Mesenchymal stem cell (in vitro differentiated cells and primary cell): ENCODE data around the gene FKBP7.

Experiments
- DNase-seq: peaks from one replicate; pipeline ENCODE4 v3.0.0-alpha.2; 2013
- H2AFZ ChIP-seq: one replicate; pipeline ENCODE4 v1.6.1; 2013; ENCODE audit warnings: low read depth, mild to moderate bottlenecking, control low read depth, inconsistent platforms, low read length, moderate library complexity
- H2AK5ac ChIP-seq: 2 replicates; pipeline ENCODE4 v1.6.1; 2013; ENCODE audit warnings: low read length, moderate library complexity, mild to moderate bottlenecking, inconsistent platforms; ENCODE audit not compliant: severe bottlenecking
- H2BK120ac ChIP-seq: one replicate; pipeline ENCODE4 v1.6.1; 2013; ENCODE audit warnings: low read depth, mild to moderate bottlenecking, inconsistent platforms, low read length, moderate library complexity
- H2BK12ac ChIP-seq, 2 experiments: one replicate each; pipeline ENCODE4 v1.6.1; 2013; ENCODE audit warnings: inconsistent platforms in 2 of 2, low read length in 2 of 2, mild to moderate bottlenecking in 2 of 2, moderate library complexity in 2 of 2, control low read depth in 1 of 2
- H2BK15ac ChIP-seq: one replicate; pipeline ENCODE4 v1.6.1; 2013; ENCODE audit warnings: mild to moderate bottlenecking, low read depth, inconsistent platforms; ENCODE audit not compliant: poor library complexity, severe bottlenecking
- H2BK5ac ChIP-seq: 2 replicates; pipeline ENCODE4 v1.6.1; 2013; ENCODE audit warnings: low read depth, mild to moderate bottlenecking, low read length, control low read depth, inconsistent platforms; ENCODE audit not compliant: poor library complexity, severe bottlenecking
- H3K14ac ChIP-seq, 2 experiments: one replicate each; pipeline ENCODE4 v1.6.1; 2013; ENCODE audit warnings: inconsistent platforms in 2 of 2, low read length in 2 of 2, control low read depth in 1 of 2, mild to moderate bottlenecking in 1 of 2, moderate library complexity in 1 of 2
- H3K18ac ChIP-seq, 2 experiments: one replicate each; pipeline ENCODE4 v1.6.1; 2013; ENCODE audit warnings: inconsistent platforms in 2 of 2, low read length in 2 of 2, control low read depth in 1 of 2, low read depth in 1 of 2, mild to moderate bottlenecking in 1 of 2
- H3K23ac ChIP-seq, 2 experiments: one replicate each; pipeline ENCODE4 v1.6.1; 2013; ENCODE audit warnings: inconsistent platforms in 2 of 2, low read length in 2 of 2, mild to moderate bottlenecking in 2 of 2, moderate library complexity in 2 of 2, control low read depth in 1 of 2
- H3K27ac ChIP-seq: 2 replicates; pipeline ENCODE4 v1.5.1; 2013; ENCODE audit warnings: mild to moderate bottlenecking, moderate library complexity, low read length, control low read depth, inconsistent platforms; ENCODE audit not compliant: poor library complexity, severe bottlenecking
- H3K27me3 ChIP-seq, 2 experiments: 2 replicates each; pipeline versions ENCODE4 v1.6.1 to v1.7.0; 2013; ENCODE audit warnings: low read length in 2 of 2, mild to moderate bottlenecking in 2 of 2, moderate library complexity in 2 of 2, control low read depth in 1 of 2, inconsistent platforms in 1 of 2; ENCODE audit not compliant: control insufficient read depth in 1 of 2, insufficient read depth in 1 of 2
- H3K36me3 ChIP-seq, 2 experiments: 2 replicates each; pipeline versions ENCODE4 v1.6.1 to v1.7.0; 2013; ENCODE audit warnings: low read length in 2 of 2, control low read depth in 1 of 2, inconsistent platforms in 1 of 2, low read depth in 1 of 2, mild to moderate bottlenecking in 1 of 2; ENCODE audit not compliant: insufficient read depth in 2 of 2, control insufficient read depth in 1 of 2
- H3K4ac ChIP-seq, 2 experiments: one replicate each; pipeline ENCODE4 v1.6.1; 2013; ENCODE audit warnings: inconsistent platforms in 2 of 2, low read length in 2 of 2, mild to moderate bottlenecking in 2 of 2, moderate library complexity in 2 of 2, control low read depth in 1 of 2, low read depth in 1 of 2
- H3K4me1 ChIP-seq: 2 replicates; pipeline ENCODE4 v1.6.1; 2013; ENCODE audit warnings: low read depth, low read length, control low read depth; ENCODE audit not compliant: control insufficient read depth, insufficient read depth
- H3K4me2 ChIP-seq: 2 replicates; pipeline ENCODE4 v1.6.1; 2013; ENCODE audit warnings: low read length, mild to moderate bottlenecking, inconsistent platforms; ENCODE audit not compliant: poor library complexity, severe bottlenecking
- H3K4me3 ChIP-seq, 2 experiments: 2 replicates each; pipeline versions ENCODE4 v1.5.1 to v1.7.0; 2013; ENCODE audit warnings: low read length in 2 of 2, mild to moderate bottlenecking in 2 of 2, control low read depth in 1 of 2, low read depth in 1 of 2; ENCODE audit not compliant: insufficient read depth in 1 of 2
- H3K79me1 ChIP-seq: replicated peaks from 2 replicates; pipeline ENCODE4 v1.6.1; 2013; ENCODE audit warnings: mild to moderate bottlenecking, control low read depth, low read length, inconsistent platforms; ENCODE audit not compliant: poor library complexity, severe bottlenecking
- H3K9ac ChIP-seq: 2 replicates; pipeline ENCODE4 v1.7.0; 2013; ENCODE audit warnings: mild to moderate bottlenecking, low read length, moderate library complexity
- H3K9me3 ChIP-seq: 2 replicates; pipeline ENCODE4 v1.7.0; 2013; ENCODE audit warnings: mild to moderate bottlenecking, low read length; ENCODE audit not compliant: control insufficient read depth
- H4K8ac ChIP-seq: one replicate; pipeline ENCODE4 v1.6.1; 2013; ENCODE audit warnings: inconsistent platforms, mild to moderate bottlenecking, low read length, moderate library complexity
- H4K91ac ChIP-seq: one replicate; pipeline ENCODE4 v1.6.1; 2013; ENCODE audit warnings: mild to moderate bottlenecking, low read length, inconsistent platforms
- WGBS: methylation state at CpG from one replicate; pipeline ENCODE4 v1.1.7; 2013; ENCODE audit warnings: mixed read lengths; 5-methylcytosine and 5-hydroxymethylcytosine counted together

Gene FKBP7

GRCh38 chr2:178506101-178506500 is 27.7 kb upstream of the FKBP7 start:
- Histone ChIP-seq H3K4me3 (no peak overlapping the region), H3K4ac (no peak overlapping the region), H3K4me2 (no peak overlapping the region), H3K4me1 (no peaks in the 10 kb centered on the region), H3K27me3 (no peaks in the 10 kb centered on the region), H3K9ac (peak overlapping the region; percentile 12), H3K14ac (no peak overlapping the region), H2AK5ac (no peak overlapping the region), H3K18ac (no peak overlapping the region), H4K91ac (no peak overlapping the region), H2BK120ac (no peak overlapping the region), H2BK15ac (no peak overlapping the region), H3K9me3 (no peaks in the 10 kb centered on the region), H3K36me3 (peaks cover 6 to 74% of the 10 kb centered on the region in 2 experiments), H3K23ac (no peak overlapping the region), H4K8ac (no peak overlapping the region), H2BK5ac (no peak overlapping the region), H2AFZ (no peak overlapping the region), H3K27ac (no peak overlapping the region), H2BK12ac (no peak overlapping the region), H3K79me1 (peaks cover 13% of the 10 kb centered on the region)
- no peak for DNase-seq
- WGBS = no CpG with 5 or more reads among the region's 1 CpG

GRCh38 chr2:178502751-178503150 is 24.4 kb upstream of the FKBP7 start:
- no peak overlapping the region for H2BK12ac ChIP-seq
- no peak overlapping the region for H4K91ac ChIP-seq
- H3K9ac ChIP-seq = no peak overlapping the region
- H2AK5ac ChIP-seq = no peak overlapping the region
- H2AFZ ChIP-seq = no peak overlapping the region
- no peak overlapping the region for H3K18ac ChIP-seq
- no peak overlapping the region for H3K4ac ChIP-seq
- no peak overlapping the region for H3K14ac ChIP-seq
- no peak overlapping the region for H3K4me3 ChIP-seq
- H2BK15ac ChIP-seq = no peak overlapping the region
- peaks cover 0 to 90% of the 10 kb centered on the region in 2 experiments for H3K36me3 ChIP-seq
- H4K8ac ChIP-seq = no peak overlapping the region
- H3K4me2 ChIP-seq = no peak overlapping the region
- no peak for DNase-seq
- no CpG with 5 or more reads among the region's 4 CpGs for WGBS
- no peak overlapping the region for H3K27ac ChIP-seq
- H2BK120ac ChIP-seq = no peak overlapping the region
- H2BK5ac ChIP-seq = no peak overlapping the region
- H3K79me1 ChIP-seq = peaks cover 7% of the 10 kb centered on the region
- no peaks in the 10 kb centered on the region for H3K27me3 ChIP-seq
- no peaks in the 10 kb centered on the region for H3K9me3 ChIP-seq
- H3K23ac ChIP-seq = no peak overlapping the region
- no peaks in the 10 kb centered on the region for H3K4me1 ChIP-seq

- Histone ChIP-seq H3K36me3 (peaks cover 7 to 97% of the 10 kb centered on the region in 2 experiments), H3K4me3 (no peak overlapping the region), H3K27me3 (no peaks in the 10 kb centered on the region), H2BK12ac (no peak overlapping the region), H2BK120ac (no peak overlapping the region), H4K91ac (no peak overlapping the region), H3K9me3 (no peaks in the 10 kb centered on the region), H2AK5ac (no peak overlapping the region), H3K4me1 (no peaks in the 10 kb centered on the region), H3K27ac (no peak overlapping the region), H3K18ac (no peak overlapping the region), H3K4me2 (no peak overlapping the region), H3K9ac (no peak overlapping the region), H2AFZ (no peak overlapping the region), H2BK15ac (no peak overlapping the region), H3K14ac (no peak overlapping the region), H2BK5ac (no peak overlapping the region), H4K8ac (no peak overlapping the region), H3K79me1 (peaks cover 7% of the 10 kb centered on the region), H3K23ac (no peak overlapping the region), H3K4ac (no peak overlapping the region)
- no peak for DNase-seq
- WGBS = 94% methylated on average over 3 of the region's 3 CpGs
Observed at GRCh38 chr2:178499640-178500039, 21.2 kb upstream of the FKBP7 start.

- H3K4me2 ChIP-seq = no peak overlapping the region
- H3K18ac ChIP-seq = no peak overlapping the region
- peaks cover 7% of the 10 kb centered on the region for H3K79me1 ChIP-seq
- no peaks in the 10 kb centered on the region for H3K9me3 ChIP-seq
- no peak overlapping the region for H4K8ac ChIP-seq
- no peak overlapping the region for H3K23ac ChIP-seq
- no peak overlapping the region for H3K4me3 ChIP-seq
- H2AK5ac ChIP-seq = no peak overlapping the region
- H3K36me3 ChIP-seq = peaks cover 13 to 97% of the 10 kb centered on the region in 2 experiments
- peak; percentile 10 for DNase-seq
- H2AFZ ChIP-seq = no peak overlapping the region
- no peak overlapping the region for H2BK12ac ChIP-seq
- no peaks in the 10 kb centered on the region for H3K27me3 ChIP-seq
- H3K4me1 ChIP-seq = no peaks in the 10 kb centered on the region
- H2BK120ac ChIP-seq = no peak overlapping the region
- no peak overlapping the region for H4K91ac ChIP-seq
- no peak overlapping the region for H3K4ac ChIP-seq
- no peak overlapping the region for H3K27ac ChIP-seq
- H3K14ac ChIP-seq = no peak overlapping the region
- no peak overlapping the region for H2BK15ac ChIP-seq
- no peak overlapping the region for H3K9ac ChIP-seq
- H2BK5ac ChIP-seq = no peak overlapping the region
Observed at GRCh38 chr2:178498137-178498536, 19.7 kb upstream of the FKBP7 start.
